ENCODE data around the gene SLC1A2. TPM values are rescaled to one million over a fixed set of nuclear protein-coding genes. Genes with fewer than 3 reads are reported as not detected.

Gene SLC1A2
- total and polyA plus RNA-seq, 2 experiments from 2014 or later: 0.70 to 2.8 TPM

DNA sequence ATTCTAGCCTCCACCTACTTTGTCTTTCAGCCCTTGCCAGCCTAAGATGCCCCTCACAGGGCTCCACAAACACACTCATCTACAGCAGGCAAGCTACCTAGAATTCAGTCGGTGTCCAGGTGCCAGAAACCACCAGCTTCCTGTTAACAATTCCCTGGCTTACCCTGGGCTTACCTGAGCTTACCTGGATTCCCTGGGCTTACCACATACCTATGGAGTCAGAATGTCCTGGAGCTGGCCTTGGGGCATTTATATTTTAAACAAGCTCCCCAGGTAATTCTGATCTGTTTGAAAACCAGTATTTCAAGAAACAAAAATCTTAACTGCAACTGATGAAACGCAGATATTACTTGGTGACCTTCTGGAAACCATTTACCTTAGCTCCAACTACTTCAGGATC, 123.6 kb downstream of the SLC1A2 start (continued):
- TF ChIP-seq ZNF462 (CRISPR knock-in tag; IDR thresholded peaks at IDR 0.05) (no peak), EZH2 (IDR thresholded peaks at IDR 0.05; ENCODE audit: low read depth, unreplicated experiment) (no peak), ZNF114 (CRISPR knock-in tag; IDR thresholded peaks at IDR 0.05) (no peak)
- TF ChIP-seq, protein P1, sequence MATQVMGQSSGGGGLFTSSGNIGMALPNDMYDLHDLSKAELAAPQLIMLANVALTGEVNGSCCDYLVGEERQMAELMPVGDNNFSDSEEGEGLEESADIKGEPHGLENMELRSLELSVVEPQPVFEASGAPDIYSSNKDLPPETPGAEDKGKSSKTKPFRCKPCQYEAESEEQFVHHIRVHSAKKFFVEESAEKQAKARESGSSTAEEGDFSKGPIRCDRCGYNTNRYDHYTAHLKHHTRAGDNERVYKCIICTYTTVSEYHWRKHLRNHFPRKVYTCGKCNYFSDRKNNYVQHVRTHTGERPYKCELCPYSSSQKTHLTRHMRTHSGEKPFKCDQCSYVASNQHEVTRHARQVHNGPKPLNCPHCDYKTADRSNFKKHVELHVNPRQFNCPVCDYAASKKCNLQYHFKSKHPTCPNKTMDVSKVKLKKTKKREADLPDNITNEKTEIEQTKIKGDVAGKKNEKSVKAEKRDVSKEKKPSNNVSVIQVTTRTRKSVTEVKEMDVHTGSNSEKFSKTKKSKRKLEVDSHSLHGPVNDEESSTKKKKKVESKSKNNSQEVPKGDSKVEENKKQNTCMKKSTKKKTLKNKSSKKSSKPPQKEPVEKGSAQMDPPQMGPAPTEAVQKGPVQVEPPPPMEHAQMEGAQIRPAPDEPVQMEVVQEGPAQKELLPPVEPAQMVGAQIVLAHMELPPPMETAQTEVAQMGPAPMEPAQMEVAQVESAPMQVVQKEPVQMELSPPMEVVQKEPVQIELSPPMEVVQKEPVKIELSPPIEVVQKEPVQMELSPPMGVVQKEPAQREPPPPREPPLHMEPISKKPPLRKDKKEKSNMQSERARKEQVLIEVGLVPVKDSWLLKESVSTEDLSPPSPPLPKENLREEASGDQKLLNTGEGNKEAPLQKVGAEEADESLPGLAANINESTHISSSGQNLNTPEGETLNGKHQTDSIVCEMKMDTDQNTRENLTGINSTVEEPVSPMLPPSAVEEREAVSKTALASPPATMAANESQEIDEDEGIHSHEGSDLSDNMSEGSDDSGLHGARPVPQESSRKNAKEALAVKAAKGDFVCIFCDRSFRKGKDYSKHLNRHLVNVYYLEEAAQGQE (IDR thresholded peaks at IDR 0.05; ENCODE audit: unreplicated experiment): no peak

- H3K9me3 Mint-ChIP-seq: no peaks in the 10 kb centered on the region
- no peak for ATAC-seq
- no peaks in the 10 kb centered on the region for H3K27me3 Mint-ChIP-seq (ENCODE audit: insufficient read depth, low read depth, poor library complexity)
- DNase-seq (ENCODE audit: low spot score): no peak
- no peak overlapping the region for H3K4me3 Mint-ChIP-seq
- no peaks in the 10 kb centered on the region for H3F3A ChIP-seq (replicated peaks; ENCODE audit: low read depth)
- no peaks in the 10 kb centered on the region for H4K20me1 ChIP-seq (replicated peaks; ENCODE audit: insufficient read depth)
- H3K27ac Mint-ChIP-seq: no peak overlapping the region
- no peak overlapping the region for H3K27ac ChIP-seq (ENCODE audit: low read depth)
- H3K4me1 ChIP-seq (ENCODE audit: insufficient read depth): no peaks in the 10 kb centered on the region
- H3K4me1 Mint-ChIP-seq: 0 out of 3 replicates have a peak, but pooled peaks cover 3% of the 10 kb centered on the region
- H3K9me2 ChIP-seq (ENCODE audit: insufficient read depth): 0 out of 2 replicates have a peak, but pooled peaks cover 18% of the 10 kb centered on the region
- no peaks in the 10 kb centered on the region for H3K36me3 ChIP-seq (ENCODE audit: insufficient read depth)
- H3K4me2 ChIP-seq: no peak overlapping the region
- H3K4me3 ChIP-seq: no peak overlapping the region
- no peaks in the 10 kb centered on the region for H3K27me3 ChIP-seq (ENCODE audit: insufficient read depth)
- H2AFZ ChIP-seq: no peak overlapping the region
- no peaks in the 10 kb centered on the region for H3K36me3 Mint-ChIP-seq (ENCODE audit: low read depth)
- no peaks in the 10 kb centered on the region for H3K79me2 ChIP-seq (replicated peaks; ENCODE audit: insufficient read depth)
- TF ChIP-seq NANOG (IDR thresholded peaks at IDR 0.05; ENCODE audit: borderline replicate concordance): no peak
- TF ChIP-seq EZH2phosphoT487 (IDR thresholded peaks at IDR 0.05; ENCODE audit: unreplicated experiment): no peak
- no peak for TF ChIP-seq JUNB (IDR thresholded peaks at IDR 0.05; ENCODE audit: unreplicated experiment)
- TF ChIP-seq CTCF (conservative IDR thresholded peaks at IDR 0.05; ENCODE audit: low read depth in 2 of 2): no peak
- TF ChIP-seq ZNF114 (CRISPR knock-in tag; IDR thresholded peaks at IDR 0.05): no peak
- no peak for TF ChIP-seq STAT1 (IDR thresholded peaks at IDR 0.05; ENCODE audit: unreplicated experiment)
- no peak for TF ChIP-seq ETS1 (IDR thresholded peaks at IDR 0.05)
Observed at GRCh38 chr11:35293699-35294098, 125.7 kb downstream of the SLC1A2 start.

Measured in GM23338 (cell line).